NB4 (cell line): Measurements from ENCODE around the gene RCAN3.

Experiments used
- DNase-seq: peaks from one replicate; pipeline ENCODE4 v3.0.0; 2010; ENCODE audit warnings: low read depth
- H3K4me3 ChIP-seq: one replicate; pipeline ENCODE4 v1.5.1; 2011; ENCODE audit warnings: mild to moderate bottlenecking, low read depth, low read length, moderate library complexity
- MYC ChIP-seq: IDR thresholded peaks from 2 replicates; pipeline ENCODE4 v1.6.1; 2011; ENCODE audit warnings: low read depth, low read length
- POLR2A ChIP-seq: IDR thresholded peaks from 2 replicates; pipeline ENCODE4 v1.6.1; 2011; ENCODE audit warnings: mild to moderate bottlenecking; ENCODE audit not compliant: insufficient read length; ENCODE audit errors: extremely low read depth
- TF ChIP-seq, protein P1 (sequence below): IDR thresholded peaks from one replicate; pipeline ENCODE4 v1.5.1; 2012; ENCODE audit warnings: low read depth, low read length
- TF ChIP-seq, protein P2 (sequence below): IDR thresholded peaks from 2 replicates; pipeline ENCODE4 v1.6.1; 2011; ENCODE audit warnings: low read depth, low read length

The RCAN3 gene

DNA sequence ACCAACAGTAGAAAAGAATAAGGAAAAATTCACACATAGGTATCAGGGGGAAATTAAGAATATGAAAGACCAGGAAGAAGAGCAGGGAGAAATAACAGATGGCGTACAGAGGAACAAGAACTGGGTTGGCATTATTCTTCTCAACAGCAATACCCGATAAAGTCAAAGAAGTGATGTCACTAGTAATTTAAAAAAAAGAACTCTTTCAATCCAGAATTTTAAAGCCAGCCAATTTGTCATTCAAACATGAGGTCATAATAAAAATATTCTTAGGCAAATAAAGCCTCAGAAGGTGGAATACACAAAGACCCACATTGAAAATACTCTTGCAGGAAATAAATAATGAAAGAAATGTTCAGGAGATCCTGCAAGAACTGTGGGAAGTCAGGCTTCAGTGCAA, 62.1 kb downstream of the RCAN3 start:
- TF ChIP-seq, protein P1, sequence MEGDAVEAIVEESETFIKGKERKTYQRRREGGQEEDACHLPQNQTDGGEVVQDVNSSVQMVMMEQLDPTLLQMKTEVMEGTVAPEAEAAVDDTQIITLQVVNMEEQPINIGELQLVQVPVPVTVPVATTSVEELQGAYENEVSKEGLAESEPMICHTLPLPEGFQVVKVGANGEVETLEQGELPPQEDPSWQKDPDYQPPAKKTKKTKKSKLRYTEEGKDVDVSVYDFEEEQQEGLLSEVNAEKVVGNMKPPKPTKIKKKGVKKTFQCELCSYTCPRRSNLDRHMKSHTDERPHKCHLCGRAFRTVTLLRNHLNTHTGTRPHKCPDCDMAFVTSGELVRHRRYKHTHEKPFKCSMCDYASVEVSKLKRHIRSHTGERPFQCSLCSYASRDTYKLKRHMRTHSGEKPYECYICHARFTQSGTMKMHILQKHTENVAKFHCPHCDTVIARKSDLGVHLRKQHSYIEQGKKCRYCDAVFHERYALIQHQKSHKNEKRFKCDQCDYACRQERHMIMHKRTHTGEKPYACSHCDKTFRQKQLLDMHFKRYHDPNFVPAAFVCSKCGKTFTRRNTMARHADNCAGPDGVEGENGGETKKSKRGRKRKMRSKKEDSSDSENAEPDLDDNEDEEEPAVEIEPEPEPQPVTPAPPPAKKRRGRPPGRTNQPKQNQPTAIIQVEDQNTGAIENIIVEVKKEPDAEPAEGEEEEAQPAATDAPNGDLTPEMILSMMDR = no peak
- TF ChIP-seq POLR2A (no peak), MYC (no peak)
- TF ChIP-seq, protein P2, sequence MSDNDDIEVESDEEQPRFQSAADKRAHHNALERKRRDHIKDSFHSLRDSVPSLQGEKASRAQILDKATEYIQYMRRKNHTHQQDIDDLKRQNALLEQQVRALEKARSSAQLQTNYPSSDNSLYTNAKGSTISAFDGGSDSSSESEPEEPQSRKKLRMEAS = no peak
- H3K4me3 ChIP-seq = no peak overlapping the region
- no peak for DNase-seq

DNA sequence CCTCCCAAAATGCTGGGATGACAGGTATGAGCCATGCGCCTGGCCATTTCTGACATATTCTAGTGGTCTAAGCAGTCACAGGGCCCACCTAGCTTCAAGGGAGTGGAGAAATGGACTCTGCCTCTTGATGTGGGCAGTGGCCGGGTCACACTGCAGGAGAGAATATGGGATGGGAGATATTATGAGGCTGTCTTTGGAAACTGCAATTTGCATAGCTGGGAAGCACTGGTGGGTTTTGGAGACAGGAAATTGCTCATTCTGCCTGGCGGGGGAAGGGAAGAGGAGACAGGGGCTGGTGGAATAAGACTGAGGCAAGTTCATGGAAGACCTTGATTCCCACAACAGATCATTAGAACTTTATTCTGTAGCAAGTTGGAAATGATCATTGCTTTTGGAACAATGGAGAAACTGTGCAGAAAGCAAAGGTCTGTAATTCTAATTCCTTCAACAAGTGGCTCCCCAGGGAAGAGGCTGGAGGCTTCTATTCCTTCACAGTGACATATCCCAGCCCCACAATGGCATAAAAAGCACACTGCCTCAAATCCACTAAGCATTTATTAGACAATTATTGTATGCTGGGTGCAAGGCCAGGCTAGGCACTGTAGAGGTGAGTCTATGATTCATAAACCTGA, 63.7 kb downstream of the RCAN3 start:
- TF ChIP-seq, protein P1 = no peak
- TF ChIP-seq MYC (no peak), POLR2A (no peak)
- TF ChIP-seq, protein P2 = no peak
- no peak for DNase-seq
- no peak overlapping the region for H3K4me3 ChIP-seq

DNA sequence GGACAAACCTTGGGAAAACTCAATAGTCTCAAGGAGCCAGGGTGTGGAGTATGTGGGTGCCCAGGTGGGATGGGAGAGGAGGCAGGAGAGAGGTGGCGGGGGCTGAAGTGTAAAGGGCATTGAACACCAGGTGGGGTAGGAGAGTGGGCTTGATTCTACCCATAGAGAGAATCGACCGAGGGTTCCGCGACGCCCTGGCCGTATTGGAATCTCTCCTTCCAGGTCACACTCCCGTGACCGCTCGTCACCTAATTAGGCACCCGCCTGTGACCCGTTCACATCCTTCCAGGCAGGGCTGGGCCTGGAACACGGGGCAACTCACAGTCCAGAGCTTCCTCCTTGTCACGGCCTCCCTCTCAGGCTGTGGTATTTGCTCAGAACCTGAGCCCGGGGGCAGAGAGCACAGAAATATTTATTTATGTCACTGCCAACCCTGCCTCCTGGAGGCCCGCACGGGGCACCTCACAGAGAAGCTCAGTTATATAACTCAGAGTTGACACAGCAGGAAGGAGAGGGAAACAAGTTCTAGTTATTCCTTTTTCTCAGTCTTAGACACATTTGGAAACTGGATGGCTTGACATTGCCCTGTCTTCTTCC, 65.3 kb downstream of the RCAN3 start:
- peak; percentile 10 for DNase-seq
- H3K4me3 ChIP-seq = no peak overlapping the region
- TF ChIP-seq MYC (no peak), POLR2A (no peak)
- TF ChIP-seq, protein P1 = no peak
- TF ChIP-seq, protein P2 = no peak

DNA sequence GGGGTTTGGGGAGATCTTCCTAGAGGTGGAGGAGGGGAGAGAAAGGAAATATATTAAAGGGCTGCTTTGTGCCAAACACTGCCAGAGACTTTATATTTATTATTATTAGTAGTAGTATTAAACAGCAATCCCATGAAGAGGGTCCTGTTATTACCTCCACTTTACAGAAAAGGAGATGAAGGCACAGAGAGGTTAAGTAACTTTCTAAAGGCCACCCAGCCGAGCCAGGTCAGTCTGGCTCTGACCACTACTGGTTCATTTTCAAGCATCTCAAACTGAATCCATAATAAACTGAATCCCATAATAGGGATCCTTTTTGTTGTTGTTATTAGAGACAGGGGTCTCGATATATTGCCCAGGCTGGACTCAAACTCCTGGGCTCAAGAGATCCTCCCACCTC, 65.8 kb downstream of the RCAN3 start:
- no peak for DNase-seq
- H3K4me3 ChIP-seq = no peak overlapping the region
- TF ChIP-seq MYC = no peak
- TF ChIP-seq, protein P2 = no peak
- TF ChIP-seq POLR2A = no peak

DNA sequence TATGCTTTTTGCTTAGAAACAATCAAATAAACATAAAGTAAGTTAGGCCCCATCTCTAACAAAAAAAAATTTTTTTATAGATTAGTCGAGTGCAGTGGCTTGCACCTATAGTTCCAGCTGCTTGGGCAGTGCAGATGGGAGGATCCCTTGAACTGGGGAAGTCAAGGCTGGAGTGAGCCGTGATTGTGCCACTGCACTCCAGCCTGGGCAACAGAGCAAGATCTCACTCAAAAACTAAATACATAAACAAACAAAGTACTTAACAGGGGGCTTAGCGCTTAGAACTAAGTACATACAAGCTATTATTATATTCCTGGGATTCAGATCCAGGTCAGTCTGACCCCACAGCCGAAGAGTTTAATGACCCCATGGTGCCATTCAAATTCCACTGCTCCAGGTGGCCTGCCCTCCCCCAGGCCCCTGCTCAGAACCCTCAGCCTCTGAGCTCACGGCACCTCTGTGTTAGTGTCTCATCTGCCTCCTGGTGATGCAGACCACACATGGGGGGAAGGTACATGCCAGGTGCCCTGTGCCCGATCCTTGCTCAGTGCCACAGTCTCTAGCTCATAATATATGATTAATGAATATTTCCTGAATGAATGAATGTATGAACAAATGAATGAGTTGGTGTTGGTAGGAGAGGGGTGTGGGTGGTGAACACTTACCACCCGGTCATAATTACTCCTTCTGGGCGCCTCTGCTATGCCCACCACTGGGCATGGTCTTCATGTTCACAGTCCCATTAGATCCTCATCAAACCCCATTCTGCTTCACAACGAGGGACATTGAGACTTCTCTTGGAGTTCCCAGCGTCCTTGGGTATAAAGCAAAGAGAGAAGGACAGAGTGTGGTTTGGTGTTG, 67.9 kb downstream of the RCAN3 start:
- DNase-seq = no peak
- no peak for TF ChIP-seq MYC
- TF ChIP-seq POLR2A = no peak
- TF ChIP-seq, protein P2 = no peak
- TF ChIP-seq, protein P1 = no peak
- H3K4me3 ChIP-seq = no peak overlapping the region
